IMR-90 (cell line): ENCODE data around the gene PRKCH. TPM values are rescaled to one million over a fixed set of nuclear protein-coding genes. Genes with fewer than 3 reads are reported as not detected.

Source experiments
- ATAC-seq: fragments of 200-7000 bp; cut with Tn5 transposase; 2 replicates; pipeline ENCODE4 v1.9.1; 2020; ENCODE audit warnings: low read depth, mild to moderate bottlenecking, moderate library complexity
- BruUV-seq: library from RNA; stranded (reverse); fragments of 400-500 nt; replicated peaks from 2 replicates; lab custom pipeline; 2021; lab: Mats Ljungman, UMichigan
- CTCF ChIA-PET: fragments of 300-600 bp; formaldehyde crosslinking; extraction: SDS; loops from one replicate; lab custom pipeline; 2021; ENCODE audit warnings: antibody characterized with exemption; lab: Yijun Ruan, JAX
- POLR2A ChIA-PET: fragments of 300-600 bp; sonication (Branson Sonifier 250); formaldehyde crosslinking; loops from one replicate; lab custom pipeline; 2022; ENCODE audit warnings: antibody characterized with exemption; ENCODE audit not compliant: unreplicated experiment; lab: Charles Lee
- DNase-seq: peaks from one replicate; pipeline ENCODE4 v3.0.0; 2013
- H2AFZ ChIP-seq: replicated peaks from 2 replicates; pipeline ENCODE3; 2013; ENCODE audit warnings: low read length, mild to moderate bottlenecking; ENCODE audit not compliant: poor library complexity
- H2AK5ac ChIP-seq: 2 replicates; pipeline ENCODE4 v1.6.1; 2013; ENCODE audit warnings: low read depth, low read length, inconsistent platforms
- H2AK9ac ChIP-seq: replicated peaks from 2 replicates; pipeline ENCODE3; 2013; ENCODE audit warnings: mild to moderate bottlenecking, low read depth, low read length, moderate library complexity; ENCODE audit not compliant: poor library complexity
- H2BK120ac ChIP-seq: 2 replicates; pipeline ENCODE4 v1.6.1; 2013; ENCODE audit warnings: low read depth, low read length, inconsistent platforms
- H2BK15ac ChIP-seq: 3 replicates; pipeline ENCODE4 v1.6.1; 2013; ENCODE audit warnings: low read depth, low read length, inconsistent platforms
- H2BK20ac ChIP-seq: 2 replicates; pipeline ENCODE4 v1.6.1; 2013; ENCODE audit warnings: low read depth, mild to moderate bottlenecking, inconsistent platforms, low read length, moderate library complexity
- H2BK5ac ChIP-seq: 2 replicates; pipeline ENCODE4 v1.6.1; 2013; ENCODE audit warnings: mild to moderate bottlenecking, low read depth, low read length, inconsistent platforms; ENCODE audit not compliant: poor library complexity, severe bottlenecking
- H3K14ac ChIP-seq: replicated peaks from 2 replicates; pipeline ENCODE4 v1.6.1; 2013; ENCODE audit warnings: low read depth, low read length, inconsistent platforms
- H3K18ac ChIP-seq: 2 replicates; pipeline ENCODE4 v1.6.1; 2013; ENCODE audit warnings: low read depth, low read length, control low read depth
- H3K23ac ChIP-seq: 2 replicates; pipeline ENCODE4 v1.6.1; 2013; ENCODE audit warnings: low read depth, low read length, inconsistent platforms
- H3K27ac ChIP-seq: 2 replicates; pipeline ENCODE4 v1.5.1; 2013; ENCODE audit warnings: mild to moderate bottlenecking, control low read depth, low read length; ENCODE audit not compliant: insufficient read depth
- H3K27me3 ChIP-seq: 2 replicates; pipeline ENCODE4 v1.6.1; 2013; ENCODE audit warnings: low read length; ENCODE audit not compliant: control insufficient read depth, insufficient read depth
- H3K36me3 ChIP-seq: 2 replicates; pipeline ENCODE4 v1.6.1; 2013; ENCODE audit warnings: low read length, mixed read lengths; ENCODE audit not compliant: control insufficient read depth, insufficient read depth
- H3K4ac ChIP-seq: 2 replicates; pipeline ENCODE4 v1.6.1; 2013; ENCODE audit warnings: low read depth, low read length, inconsistent platforms
- H3K4me1 ChIP-seq: 2 replicates; pipeline ENCODE4 v1.6.1; 2013; ENCODE audit warnings: low read length, mixed read lengths; ENCODE audit not compliant: control insufficient read depth, insufficient read depth
- H3K4me2 ChIP-seq: 2 replicates; pipeline ENCODE4 v1.6.1; 2013; ENCODE audit warnings: low read depth, mild to moderate bottlenecking, control low read depth, low read length, moderate library complexity
- H3K4me3 ChIP-seq: 2 replicates; pipeline ENCODE4 v1.5.1; 2013; ENCODE audit warnings: low read depth, mild to moderate bottlenecking, control low read depth, low read length, moderate library complexity; ENCODE audit not compliant: insufficient read depth
- H3K56ac ChIP-seq: 2 replicates; pipeline ENCODE4 v1.6.1; 2013; ENCODE audit warnings: low read length, inconsistent platforms; ENCODE audit not compliant: insufficient read depth; ENCODE audit errors: extremely low read depth
- H3K79me1 ChIP-seq, 2 experiments: 2 replicates each; pipeline ENCODE4 v1.6.1; 2013; ENCODE audit warnings: low read length in 2 of 2, inconsistent platforms in 1 of 2, low read depth in 1 of 2
- H3K9ac ChIP-seq: 2 replicates; pipeline ENCODE4 v1.6.1; 2013; ENCODE audit warnings: low read depth, low read length, control low read depth
- H3K9me1 ChIP-seq: 2 replicates; pipeline ENCODE4 v1.6.1; 2013; ENCODE audit warnings: low read length, inconsistent platforms; ENCODE audit not compliant: insufficient read depth
- H3K9me3 ChIP-seq: 2 replicates; pipeline ENCODE4 v1.6.1; 2013; ENCODE audit warnings: low read length; ENCODE audit not compliant: control insufficient read depth, insufficient read depth
- H4K20me1 ChIP-seq: 2 replicates; pipeline ENCODE4 v1.6.1; 2013; ENCODE audit warnings: low read length, inconsistent platforms; ENCODE audit not compliant: insufficient read depth
- H4K5ac ChIP-seq: 2 replicates; pipeline ENCODE4 v1.6.1; 2013; ENCODE audit warnings: mild to moderate bottlenecking, low read depth, low read length, control low read depth
- H4K8ac ChIP-seq, 2 experiments: 2 replicates each; pipeline ENCODE4 v1.6.1; 2013; ENCODE audit warnings: low read depth in 2 of 2, low read length in 2 of 2, control low read depth in 1 of 2, inconsistent platforms in 1 of 2
- H4K91ac ChIP-seq: 2 replicates; pipeline ENCODE4 v1.6.1; 2013; ENCODE audit warnings: low read depth, low read length, inconsistent platforms; ENCODE audit not compliant: insufficient read depth
- CHD1 ChIP-seq: IDR thresholded peaks from 2 replicates; pipeline ENCODE4 v1.6.1; 2012; ENCODE audit warnings: low read depth, low read length, improper control_type of control experiment
- FOS ChIP-seq: fragments of 150-350 bp; IDR thresholded peaks from 2 replicates; pipeline ENCODE4 v1.6.1; 2016; ENCODE audit warnings: low read depth, low read length
- RCOR1 ChIP-seq: IDR thresholded peaks from 2 replicates; pipeline ENCODE4 v1.6.1; 2012; ENCODE audit warnings: mild to moderate bottlenecking, low read length, improper control_type of control experiment; ENCODE audit not compliant: insufficient replicate concordance
- SMC3 ChIP-seq: fragments of 150-350 bp; IDR thresholded peaks from 2 replicates; pipeline ENCODE4 v1.6.1; 2016; ENCODE audit warnings: low read depth, mild to moderate bottlenecking, antibody characterized with exemption, low read length, moderate library complexity
- WGBS, 2 experiments: methylation state at CpG; one replicate each; pipeline versions ENCODE4 v1.1.5 to v1.1.7; 2013; ENCODE audit warnings: missing lambda C conversion rate in 2 of 2; ENCODE audit not compliant: insufficient read length in 1 of 2; ENCODE audit errors: extremely low coverage in 2 of 2; 5-methylcytosine and 5-hydroxymethylcytosine counted together
- dilution Hi-C: fragments of 300-500 bp; cut with HindIII; formaldehyde crosslinking; loops from one replicate; pipeline ENCODE4 v1.14.3; 2018; ENCODE audit warnings: low sequenced_read_pairs; ENCODE audit not compliant: unreplicated experiment
- in situ Hi-C: fragments of 300-500 bp; cut with MboI; formaldehyde crosslinking; loops from 3 replicates; pipeline ENCODE4 v1.14.3; 2019; ENCODE audit warnings: low sequenced_read_pairs, inconsistent platforms, mixed read lengths
- intact Hi-C: fragments of 100-400 bp; cut with micrococcal nuclease; formaldehyde crosslinking; loops from 2 replicates; pipeline ENCODE4 v1.10.0; 2022
- polyA plus RNA-seq, 3 experiments: library from polyadenylated mRNA; depleted of rRNA; stranded (reverse); fragments of >200 nt; gene quantifications; 2 replicates each; pipeline ENCODE4 v1.2.3, GENCODE V29; 2012; ENCODE audit warnings: low replicate concordance in 1 of 3
- total RNA-seq: library from RNA; depleted of rRNA; stranded (reverse); fragments of >200 nt; gene quantifications from 2 replicates; pipeline ENCODE4 v1.2.3, GENCODE V29; 2012

Gene PRKCH
- total and polyA plus RNA-seq, 2 of the 4 experiments (the other 2 are of a cell fraction): 1.6 to 2.3 TPM

- Histone ChIP-seq H3K79me1 (no peaks in the 10 kb centered on the region), H2BK20ac (no peak overlapping the region), H3K27ac (no peak overlapping the region), H2AK9ac (no peak overlapping the region), H3K4ac (no peak overlapping the region), H3K9me3 (no peaks in the 10 kb centered on the region), H2BK15ac (no peak overlapping the region), H3K23ac (no peak overlapping the region), H3K27me3 (peaks cover 14% of the 10 kb centered on the region), H4K5ac (no peak overlapping the region), H3K9me1 (0 out of 2 replicates have a peak, but pooled peaks cover 4% of the 10 kb centered on the region), H4K91ac (no peak overlapping the region), H3K18ac (no peak overlapping the region), H4K8ac (no peak overlapping the region), H3K14ac (no peak overlapping the region), H2BK5ac (no peak overlapping the region), H3K9ac (no peak overlapping the region), H3K4me3 (no peak overlapping the region), H2AK5ac (no peak overlapping the region), H3K4me2 (no peak overlapping the region), H2AFZ (no peak overlapping the region), H3K56ac (no peak overlapping the region), H4K20me1 (no peaks in the 10 kb centered on the region), H2BK120ac (no peak overlapping the region), H3K36me3 (no peaks in the 10 kb centered on the region), H3K4me1 (peaks cover 4% of the 10 kb centered on the region)
- in situ Hi-C loops: no loop called here
- no CpG with 5 or more reads among the region's 2 CpGs for WGBS, 2 experiments
- ChIA-PET CTCF (no interaction called here), POLR2A (no interaction called here)
- intact Hi-C loops: no loop called here
- no TSS peak for BruUV-seq
- dilution Hi-C loops: no loop called here
- no peak for DNase-seq
- ATAC-seq: peak; percentile 29
- TF ChIP-seq RCOR1: no peak
- no peak for TF ChIP-seq CHD1
- no peak for TF ChIP-seq SMC3
- TF ChIP-seq FOS: no peak
Observed at GRCh38 chr14:61438497-61438859, 117.1 kb downstream of the PRKCH start.
